ENCODE results near the gene GLOD5. TPM values are rescaled to one million over a fixed set of nuclear protein-coding genes. Genes with fewer than 3 reads are reported as not detected.

Gene GLOD5
- total RNA-seq, 2 experiments from 2014 or later, result not detected

GRCh38 chrX:48747415-48748016 lies 14.0 kb upstream of the GLOD5 start:
- no peaks in the 10 kb centered on the region for H3K9me2 ChIP-seq (ENCODE audit: insufficient read depth, low read length)
- no peak overlapping the region for H3K4me3 ChIP-seq (ENCODE audit: low read depth, low read length, poor library complexity, severe bottlenecking)
- no peak overlapping the region for H3K4me2 ChIP-seq (ENCODE audit: low read length)
- no peak for DNase-seq (ENCODE audit: low spot score)
- H4K20me1 ChIP-seq (ENCODE audit: insufficient read depth, low read length), result no peaks in the 10 kb centered on the region
- no peak overlapping the region for H2AFZ ChIP-seq (ENCODE audit: low read length)
- H3K9me3 ChIP-seq (ENCODE audit: low read length), result no peaks in the 10 kb centered on the region
- no TSS peak for BruUV-seq (replicated peaks)
- no peaks in the 10 kb centered on the region for H3K79me2 ChIP-seq (ENCODE audit: insufficient read depth, low read depth, low read length)
- intact Hi-C loops (cut with micrococcal nuclease; ENCODE audit: unreplicated experiment), result no loop called here
- TF ChIP-seq CTCF (conservative IDR thresholded peaks at IDR 0.05; ENCODE audit: low read length) (no peak), EZH2phosphoT487 (IDR thresholded peaks at IDR 0.05; ENCODE audit: borderline replicate concordance, low read depth, low read length) (no peak)
- POLR2A ChIA-PET, result interaction anchor here (1.3 kb wide), 1 partner anchor 16 kb away, joined by 3 read pairs; no protein-coding TSS in a partner anchor
- CTCF ChIA-PET (ENCODE audit: unreplicated experiment), result no interaction called here
- no peaks in the 10 kb centered on the region for H3K4me1 ChIP-seq (ENCODE audit: insufficient read depth, low read length, poor library complexity, severe bottlenecking)
- H3K36me3 ChIP-seq (ENCODE audit: insufficient read depth, low read length), result no peaks in the 10 kb centered on the region
- no peak overlapping the region for H3K27ac ChIP-seq (ENCODE audit: low read depth, low read length, poor library complexity, severe bottlenecking)

- no peaks in the 10 kb centered on the region for H3K79me2 ChIP-seq (ENCODE audit: insufficient read depth, low read depth, low read length)
- H4K20me1 ChIP-seq (ENCODE audit: insufficient read depth, low read length), result no peaks in the 10 kb centered on the region
- H3K27ac ChIP-seq (ENCODE audit: low read depth, low read length, poor library complexity, severe bottlenecking), result no peak overlapping the region
- no peaks in the 10 kb centered on the region for H3K9me2 ChIP-seq (ENCODE audit: insufficient read depth, low read length)
- CTCF ChIA-PET (ENCODE audit: unreplicated experiment), result no interaction called here
- POLR2A ChIA-PET, result no interaction called here
- no peak for TF ChIP-seq CTCF (conservative IDR thresholded peaks at IDR 0.05; ENCODE audit: low read length)
- H3K4me2 ChIP-seq (ENCODE audit: low read length), result no peak overlapping the region
- H3K4me1 ChIP-seq (ENCODE audit: insufficient read depth, low read length, poor library complexity, severe bottlenecking), result no peaks in the 10 kb centered on the region
- intact Hi-C loops (cut with micrococcal nuclease; ENCODE audit: unreplicated experiment), result no loop called here
- no peak for DNase-seq (ENCODE audit: low spot score)
- no peak overlapping the region for H2AFZ ChIP-seq (ENCODE audit: low read length)
- H3K9me3 ChIP-seq (ENCODE audit: low read length), result no peaks in the 10 kb centered on the region
- no peaks in the 10 kb centered on the region for H3K36me3 ChIP-seq (ENCODE audit: insufficient read depth, low read length)
- no TSS peak for BruUV-seq (replicated peaks)
- H3K4me3 ChIP-seq (ENCODE audit: low read depth, low read length, poor library complexity, severe bottlenecking), result no peak overlapping the region
Measured at GRCh38 chrX:48749182-48749581, 12.4 kb upstream of the GLOD5 start.

GRCh38 chrX:48751343-48751742 lies 10.2 kb upstream of the GLOD5 start:
- Histone ChIP-seq H3K4me3 (ENCODE audit: low read depth, low read length, poor library complexity, severe bottlenecking) (no peak overlapping the region), H3K4me2 (ENCODE audit: low read length) (no peak overlapping the region), H3K9me3 (ENCODE audit: low read length) (no peaks in the 10 kb centered on the region), H3K4me1 (ENCODE audit: insufficient read depth, low read length, poor library complexity, severe bottlenecking) (no peaks in the 10 kb centered on the region), H2AFZ (ENCODE audit: low read length) (no peak overlapping the region), H3K9me2 (ENCODE audit: insufficient read depth, low read length) (no peaks in the 10 kb centered on the region), H3K27ac (ENCODE audit: low read depth, low read length, poor library complexity, severe bottlenecking) (no peak overlapping the region), H4K20me1 (ENCODE audit: insufficient read depth, low read length) (no peaks in the 10 kb centered on the region), H3K79me2 (ENCODE audit: insufficient read depth, low read depth, low read length) (no peaks in the 10 kb centered on the region), H3K36me3 (ENCODE audit: insufficient read depth, low read length) (no peaks in the 10 kb centered on the region)
- no TSS peak for BruUV-seq (replicated peaks)
- ChIA-PET POLR2A (no interaction called here), CTCF (ENCODE audit: unreplicated experiment) (no interaction called here)
- intact Hi-C loops (cut with micrococcal nuclease; ENCODE audit: unreplicated experiment), result no loop called here
- TF ChIP-seq CTCF (conservative IDR thresholded peaks at IDR 0.05; ENCODE audit: low read length), result no peak
- TF ChIP-seq EZH2phosphoT487 (IDR thresholded peaks at IDR 0.05; ENCODE audit: borderline replicate concordance, low read depth, low read length), result no peak
- DNase-seq (ENCODE audit: low spot score), result no peak

Measured in OCI-LY7 (cell line).